Endothelial cell of umbilical vein (primary cell): ENCODE measurements around the gene UBR7. TPM values are rescaled to one million over a fixed set of nuclear protein-coding genes. Genes with fewer than 3 reads are reported as not detected.

Experiments
- BruUV-seq: library from RNA; stranded (reverse); fragments of 400-500 nt; replicated peaks from 2 replicates; lab custom pipeline; 2021; lab: Mats Ljungman, UMichigan
- CTCF ChIA-PET: fragments of 300-600, 350-600 bp; sonication (Branson Sonifier 250); formaldehyde crosslinking; loops from one replicate; lab custom pipeline; 2021; ENCODE audit warnings: antibody characterized with exemption, inconsistent platforms; lab: Charles Lee
- POLR2A ChIA-PET: fragments of 300-600, 350-600 bp; sonication (Branson Sonifier 250); formaldehyde crosslinking; loops from one replicate; lab custom pipeline; 2021; ENCODE audit warnings: antibody characterized with exemption, inconsistent platforms; lab: Charles Lee
- DNase-seq: peaks from one replicate; pipeline ENCODE4 v3.0.0-alpha.2; 2011; ENCODE audit warnings: low read depth, low spot score
- FAIRE-seq: peaks from 2 replicates; lab custom pipeline; 2011; peaks lifted over from hg19 to GRCh38; lab: Jason Lieb, UNC
- H2AFZ ChIP-seq: 2 replicates; pipeline ENCODE4 v1.6.0; 2012; ENCODE audit warnings: low read depth, low read length, control low read depth, inconsistent platforms
- H3K27ac ChIP-seq: 2 replicates; pipeline ENCODE4 v1.5.1; 2011; ENCODE audit warnings: low read depth, mild to moderate bottlenecking, control low read depth, low read length, moderate library complexity; ENCODE audit not compliant: insufficient read depth
- H3K27me3 ChIP-seq, 2 experiments: 2 replicates each; pipeline versions ENCODE4 v1.6.0 to v1.6.1; 2011; ENCODE audit warnings: low read length in 2 of 2, mixed read lengths in 1 of 2; ENCODE audit not compliant: control insufficient read depth in 2 of 2, insufficient read depth in 2 of 2
- H3K36me3 ChIP-seq, 2 experiments: 2 replicates in 1 of 2; 3 replicates in 1 of 2; pipeline ENCODE4 v1.5.1; 2011; ENCODE audit warnings: low read length in 2 of 2, mild to moderate bottlenecking in 1 of 2, moderate library complexity in 1 of 2; ENCODE audit not compliant: control insufficient read depth in 2 of 2, insufficient read depth in 2 of 2; ENCODE audit errors: extremely low read depth in 1 of 2
- H3K4me1 ChIP-seq: 3 replicates; pipeline ENCODE4 v1.5.1; 2011; ENCODE audit warnings: mild to moderate bottlenecking, low read length; ENCODE audit not compliant: control insufficient read depth, insufficient read depth; ENCODE audit errors: extremely low read depth
- H3K4me2 ChIP-seq: 2 replicates; pipeline ENCODE4 v1.6.1; 2011; ENCODE audit warnings: low read length, control low read depth, mixed read lengths; ENCODE audit not compliant: insufficient read depth
- H3K4me3 ChIP-seq, 3 experiments: fragments of 200-600 bp in 1 of 3; sonication (generic), shearing (Covaris generic) in 1 of 3; replicated peaks in 1 of 3; 2 replicates each; pipeline ENCODE4 v1.5.1; 2011 to 2016; ENCODE audit warnings: control low read depth in 3 of 3, low read length in 3 of 3, mild to moderate bottlenecking in 2 of 3, inconsistent platforms in 1 of 3, low read depth in 1 of 3, moderate library complexity in 1 of 3; ENCODE audit not compliant: insufficient read depth in 1 of 3
- H3K79me2 ChIP-seq: 2 replicates; pipeline ENCODE4 v1.6.0; 2012; ENCODE audit warnings: low read length, inconsistent platforms; ENCODE audit not compliant: control insufficient read depth, insufficient read depth
- H3K9ac ChIP-seq: replicated peaks from 2 replicates; pipeline ENCODE3; 2011; ENCODE audit warnings: low read length, control low read depth; ENCODE audit not compliant: insufficient read depth; ENCODE audit errors: extremely low read depth
- H3K9me1 ChIP-seq: replicated peaks from 3 replicates; pipeline ENCODE4 v1.6.0; 2011; ENCODE audit warnings: mild to moderate bottlenecking, low read length; ENCODE audit not compliant: control insufficient read depth, insufficient read depth; ENCODE audit errors: extremely low read depth
- H3K9me3 ChIP-seq: replicated peaks from 2 replicates; pipeline ENCODE4 v1.5.1; 2012; ENCODE audit warnings: low read length, inconsistent platforms; ENCODE audit not compliant: control insufficient read depth, insufficient read depth
- H4K20me1 ChIP-seq: replicated peaks from 2 replicates; pipeline ENCODE3; 2011; ENCODE audit warnings: mild to moderate bottlenecking, low read length; ENCODE audit not compliant: control insufficient read depth, insufficient read depth; ENCODE audit errors: extremely low read depth
- CTCF ChIP-seq, 2 donors: IDR thresholded peaks; 1 replicate in 1 of 2; 2 replicates in 1 of 2; pipeline ENCODE4 v1.5.1; 2011; ENCODE audit warnings: low read length in 2 of 2, mild to moderate bottlenecking in 2 of 2, moderate library complexity in 2 of 2, control low read depth in 1 of 2, inconsistent platforms in 1 of 2, low read depth in 1 of 2; ENCODE audit not compliant: insufficient read depth in 1 of 2; ENCODE audit errors: extremely low read depth in 1 of 2
- EZH2 ChIP-seq: IDR thresholded peaks from 2 replicates; pipeline ENCODE4 v1.6.1; 2012; ENCODE audit warnings: borderline replicate concordance, low read depth, mild to moderate bottlenecking, moderate library complexity, low read length, inconsistent platforms; ENCODE audit not compliant: severe bottlenecking
- FOS ChIP-seq: IDR thresholded peaks from 2 replicates; pipeline ENCODE4 v1.6.1; 2011; ENCODE audit warnings: mild to moderate bottlenecking, low read length, moderate library complexity, borderline replicate concordance; ENCODE audit not compliant: insufficient read depth
- GATA2 ChIP-seq: IDR thresholded peaks from 2 replicates; pipeline ENCODE4 v1.7.0; 2011; ENCODE audit warnings: low read depth, mild to moderate bottlenecking, moderate library complexity, mixed read lengths, low read length; ENCODE audit not compliant: insufficient read length, insufficient read depth
- JUN ChIP-seq: IDR thresholded peaks from 2 replicates; pipeline ENCODE4 v1.6.1; 2011; ENCODE audit warnings: borderline replicate concordance, low read depth; ENCODE audit not compliant: insufficient read length, insufficient read depth
- MAX ChIP-seq: IDR thresholded peaks from 2 replicates; pipeline ENCODE4 v1.6.1; 2011; ENCODE audit not compliant: insufficient read depth, insufficient read length
- MYC ChIP-seq: IDR thresholded peaks from one replicate; pipeline ENCODE4 v1.6.1; 2011; ENCODE audit warnings: mild to moderate bottlenecking, low read depth, low read length
- POLR2A ChIP-seq: IDR thresholded peaks from 2 replicates; pipeline ENCODE4 v1.6.1; 2012; ENCODE audit warnings: low read depth, mild to moderate bottlenecking, control low read depth, low read length
- POLR2AphosphoS5 ChIP-seq: IDR thresholded peaks from 2 replicates; pipeline ENCODE4 v1.6.1; 2012; ENCODE audit warnings: low read depth, mild to moderate bottlenecking, control low read depth, low read length, moderate library complexity; ENCODE audit not compliant: insufficient read depth
- dilution Hi-C: fragments of 300-500 bp; cut with MboI; formaldehyde crosslinking; loops from one replicate; pipeline ENCODE4 v1.15.0; 2019; ENCODE audit warnings: low sequenced_read_pairs; ENCODE audit not compliant: extremely low pct_ligation_motif_present
- intact Hi-C: fragments of 100-400 bp; cut with micrococcal nuclease; formaldehyde crosslinking; loops from one replicate; pipeline ENCODE4 v1.10.0; 2022
- polyA plus RNA-seq, 4 experiments: library from polyadenylated mRNA; depleted of rRNA in 3 of 4; stranded (reverse) in 3 of 4; unstranded in 1 of 4; fragments of >200 nt; gene quantifications; 2 replicates each; pipeline versions ENCODE4 v1.2.1 to v1.2.3, GENCODE V29; 2011 to 2012; ENCODE audit warnings: missing spikeins in 1 of 4
- total RNA-seq: library from RNA; stranded (reverse); gene quantifications from 2 replicates; pipeline ENCODE4 v1.2.3, GENCODE V29; 2021

Gene UBR7
- total and polyA plus RNA-seq, 2 donors (not counting 3 experiments of a cell fraction or from before 2014, with no cell fraction given): 16.8 to 24.1 TPM

DNA sequence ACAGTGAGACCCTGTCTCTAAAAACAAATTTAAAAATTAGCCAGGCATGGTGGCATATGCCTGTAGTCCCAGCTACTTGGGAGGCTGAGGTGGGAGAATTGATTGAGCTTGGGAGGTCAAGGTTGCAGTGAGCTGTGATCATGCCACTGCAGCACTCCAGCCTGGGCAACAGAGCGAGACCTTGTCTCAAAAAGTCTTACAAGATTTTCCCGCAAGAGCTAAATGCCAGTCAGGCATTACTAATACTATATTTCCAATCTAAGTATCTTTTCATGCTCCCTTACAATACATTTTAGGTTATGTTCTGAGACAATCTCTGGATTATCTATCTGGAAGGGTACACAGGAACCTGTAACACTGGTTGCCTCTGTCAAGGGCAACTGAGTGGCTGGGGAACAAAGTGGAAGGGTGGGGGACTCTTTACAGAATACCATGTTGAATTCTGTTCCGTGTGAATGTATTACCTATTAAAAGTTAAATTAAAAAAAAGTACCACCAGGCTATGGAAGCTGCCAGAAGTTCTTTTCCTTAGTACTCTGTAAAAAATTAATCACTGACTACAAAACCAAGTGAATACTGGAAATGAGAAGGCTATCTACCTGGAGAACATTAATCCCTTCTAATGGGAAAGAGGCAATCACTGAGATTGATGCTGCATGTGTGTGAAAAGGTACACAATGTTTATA, 69.1 kb downstream of the UBR7 start:
- Histone ChIP-seq H3K4me1 (peaks cover 8% of the 10 kb centered on the region), H3K79me2 (peaks cover 25% of the 10 kb centered on the region), H3K9ac (no peak overlapping the region), H3K4me3 (no peak overlapping the region), H3K4me2 (no peak overlapping the region), H3K36me3 (no peaks in the 10 kb centered on the region), H3K9me1 (no peaks in the 10 kb centered on the region), H3K27ac (no peak overlapping the region), H3K9me3 (no peaks in the 10 kb centered on the region), H2AFZ (no peak overlapping the region), H3K27me3 (no peaks in the 10 kb centered on the region), H4K20me1 (peaks cover 2% of the 10 kb centered on the region)
- DNase-seq (no peak), FAIRE-seq (no peak)
- intact Hi-C loops: no loop called here
- CTCF ChIA-PET: interaction anchor here (1.1 kb wide), 1 partner anchor 26 kb away, joined by 3 read pairs; no protein-coding TSS in a partner anchor
- POLR2A ChIA-PET: no interaction called here
- no TSS peak for BruUV-seq
- dilution Hi-C loops: no loop called here
- TF ChIP-seq POLR2AphosphoS5: no peak
- no peak for TF ChIP-seq MAX
- TF ChIP-seq MYC: no peak
- TF ChIP-seq CTCF (IDR thresholded peaks at IDR 0.05; ENCODE audit: extremely low read depth in 1 of 2, insufficient read depth in 1 of 2, low read depth in 1 of 2, low read length in 2 of 2): no peak
- TF ChIP-seq POLR2A: no peak
- TF ChIP-seq EZH2: no peak
- TF ChIP-seq JUN: no peak
- no peak for TF ChIP-seq GATA2
- TF ChIP-seq FOS: no peak

Other genes with a start within 250 kb of the UBR7 start
- gene ITPK1, start 91.3 kb upstream of the UBR7 start, total RNA-seq: 38.9 and 51.8 TPM in 2 replicates
- gene ITPK1, start 91.3 kb upstream of the UBR7 start, polyA plus RNA-seq: 39.6 and 44.2 TPM in 2 replicates
- gene MOAP1, start 22.4 kb upstream of the UBR7 start, total RNA-seq: 15.0 and 16.6 TPM in 2 replicates
- gene MOAP1, start 22.4 kb upstream of the UBR7 start, polyA plus RNA-seq: 19.8 and 21.0 TPM in 2 replicates
- gene LYSET, start 21.9 kb upstream of the UBR7 start, total RNA-seq: 18.4 and 18.8 TPM in 2 replicates
- gene LYSET, start 21.9 kb upstream of the UBR7 start, polyA plus RNA-seq: 13.0 and 14.3 TPM in 2 replicates
- 11.1 and 11.5 TPM in 2 replicates for gene GON7, start 191 bp upstream of the UBR7 start, total RNA-seq
- gene GON7, start 191 bp upstream of the UBR7 start, polyA plus RNA-seq: 3.7 and 5.5 TPM in 2 replicates
- gene BTBD7, start 125.8 kb downstream of the UBR7 start, total RNA-seq: 47.8 and 50.2 TPM in 2 replicates
- gene BTBD7, start 125.8 kb downstream of the UBR7 start, polyA plus RNA-seq: 16.9 and 20.9 TPM in 2 replicates
- not detected in 2 replicates for gene COX8C, start 139.9 kb downstream of the UBR7 start, total RNA-seq
- gene COX8C, start 139.9 kb downstream of the UBR7 start, polyA plus RNA-seq: not detected in 2 replicates
- not detected in 2 replicates for gene UNC79, start 223.7 kb downstream of the UBR7 start, total RNA-seq
- gene UNC79, start 223.7 kb downstream of the UBR7 start, polyA plus RNA-seq: not detected in 2 replicates